ENCODE measurements around the gene SHLD1. TPM values are rescaled to one million over a fixed set of nuclear protein-coding genes. Genes with fewer than 3 reads are reported as not detected.
"Not testable (repeated sequence)": the region's sequence is repeated elsewhere in the genome, so short reads cannot be mapped to it uniquely, and the experiment has no call there.

SHLD1 gene
- total RNA-seq, 1 donor = 2.0 TPM

- no peak overlapping the region for H3K4me3 ChIP-seq (ENCODE audit: low read depth, low read length)
- DNase-seq (ENCODE audit: low read depth) = no peak
- no peak for TF ChIP-seq CTCF (IDR thresholded peaks at IDR 0.05; ENCODE audit: insufficient read depth, low read length)
Observed at GRCh38 chr20:5780846-5781217, 30.6 kb downstream of the SHLD1 start.

- DNase-seq (ENCODE audit: low read depth); H3K4me3 ChIP-seq (ENCODE audit: low read depth, low read length): not testable (repeated sequence)
Observed at GRCh38 chr20:5781367-5781766, 31.2 kb downstream of the SHLD1 start.

GRCh38 chr20:5781798-5782750 is 31.9 kb downstream of the SHLD1 start:
- no peak for DNase-seq (ENCODE audit: low read depth)
- H3K4me3 ChIP-seq (ENCODE audit: low read depth, low read length) = no peak overlapping the region
- TF ChIP-seq CTCF (IDR thresholded peaks at IDR 0.05; ENCODE audit: insufficient read depth, low read length) = no peak

- H3K4me3 ChIP-seq (ENCODE audit: low read depth, low read length) = no peak overlapping the region
- no peak for DNase-seq (ENCODE audit: low read depth)
- TF ChIP-seq CTCF (IDR thresholded peaks at IDR 0.05; ENCODE audit: insufficient read depth, low read length) = no peak
Observed at GRCh38 chr20:5784735-5785134, 34.5 kb downstream of the SHLD1 start.

- DNase-seq (ENCODE audit: low read depth) = no peak
- H3K4me3 ChIP-seq (ENCODE audit: low read depth, low read length) = no peak overlapping the region
- TF ChIP-seq CTCF (IDR thresholded peaks at IDR 0.05; ENCODE audit: insufficient read depth, low read length) = no peak
Observed at GRCh38 chr20:5785146-5785545, 34.9 kb downstream of the SHLD1 start.

- no peak overlapping the region for H3K4me3 ChIP-seq (ENCODE audit: low read depth, low read length)
- no peak for TF ChIP-seq CTCF (IDR thresholded peaks at IDR 0.05; ENCODE audit: insufficient read depth, low read length)
- peak; percentile 86 for DNase-seq (ENCODE audit: low read depth)
Observed at GRCh38 chr20:5786930-5787795, 37.0 kb downstream of the SHLD1 start.

GRCh38 chr20:5787796-5788165 is 37.6 kb downstream of the SHLD1 start:
- DNase-seq (ENCODE audit: low read depth) = no peak
- TF ChIP-seq CTCF (IDR thresholded peaks at IDR 0.05; ENCODE audit: insufficient read depth, low read length) = no peak
- H3K4me3 ChIP-seq (ENCODE audit: low read depth, low read length) = no peak overlapping the region

Measured in fibroblast of the aortic adventitia (primary cell).